CD4-positive, alpha-beta memory T cell (primary cell): ENCODE measurements around the gene KLHL17. TPM values are rescaled to one million over a fixed set of nuclear protein-coding genes. Genes with fewer than 3 reads are reported as not detected.
A peak's percentile ranks its signal among the peaks of the same experiment; 100 is the strongest.

Experiments used
- CTCF ChIA-PET: fragments of 350-600 bp; sonication (Branson Sonifier 250); formaldehyde crosslinking; loops from one replicate; lab custom pipeline; 2021; ENCODE audit warnings: inconsistent platforms; ENCODE audit not compliant: partially characterized antibody; lab: Charles Lee
- POLR2A ChIA-PET: fragments of 350-600 bp; sonication (Branson Sonifier 250); formaldehyde crosslinking; loops from one replicate; lab custom pipeline; 2021; ENCODE audit not compliant: partially characterized antibody; lab: Charles Lee
- DNase-seq, 5 donors: peaks; one replicate each; pipeline versions ENCODE4 v3.0.0 to v3.0.0-alpha.2; 2020 to 2022; ENCODE audit warnings: mixed read lengths in 1 of 5
- H3K27ac ChIP-seq: one replicate; pipeline ENCODE4 v1.7.0; 2013; ENCODE audit warnings: low read depth, low read length
- H3K27me3 ChIP-seq: 2 replicates; pipeline ENCODE4 v1.7.0; 2013; ENCODE audit warnings: mild to moderate bottlenecking, low read length, moderate library complexity; ENCODE audit not compliant: insufficient read depth
- H3K36me3 ChIP-seq: 2 replicates; pipeline ENCODE4 v1.7.0; 2013; ENCODE audit warnings: mild to moderate bottlenecking, low read length, moderate library complexity; ENCODE audit not compliant: insufficient read depth
- H3K4me1 ChIP-seq: 2 replicates; pipeline ENCODE4 v1.7.0; 2013; ENCODE audit warnings: mild to moderate bottlenecking, low read length, moderate library complexity; ENCODE audit not compliant: insufficient read depth
- H3K4me3 ChIP-seq, 2 donors: one replicate each; pipeline ENCODE4 v1.7.0; 2013; ENCODE audit warnings: low read length in 2 of 2, mild to moderate bottlenecking in 1 of 2
- H3K9me3 ChIP-seq, 2 donors: one replicate each; pipeline ENCODE4 v1.7.0; 2013; ENCODE audit warnings: low read length in 2 of 2, control low read depth in 1 of 2; ENCODE audit not compliant: control insufficient read depth in 1 of 2
- H3K27ac Mint-ChIP-seq, 7 donors: one replicate each; pipeline ENCODE4 v1.8.0; 2020 to 2021; ENCODE audit warnings: mixed read lengths in 7 of 7, mild to moderate bottlenecking in 6 of 7, inconsistent platforms in 3 of 7, moderate library complexity in 3 of 7
- H3K27me3 Mint-ChIP-seq, 2 donors: one replicate each; pipeline ENCODE4 v1.8.0; 2020 to 2021; ENCODE audit warnings: mixed read lengths in 2 of 2
- H3K36me3 Mint-ChIP-seq, 2 donors: one replicate each; pipeline ENCODE4 v1.8.0; 2020 to 2021; ENCODE audit warnings: mixed read lengths in 2 of 2, inconsistent platforms in 1 of 2, mild to moderate bottlenecking in 1 of 2
- H3K4me1 Mint-ChIP-seq, 4 donors: one replicate each; pipeline ENCODE4 v1.8.0; 2020 to 2021; ENCODE audit warnings: mixed read lengths in 4 of 4, mild to moderate bottlenecking in 1 of 4
- H3K4me3 Mint-ChIP-seq, 8 donors: one replicate each; pipeline ENCODE4 v1.8.0; 2020 to 2021; ENCODE audit warnings: mixed read lengths in 8 of 8, mild to moderate bottlenecking in 7 of 8, moderate library complexity in 6 of 8, inconsistent platforms in 3 of 8
- H3K9me3 Mint-ChIP-seq, 8 donors: one replicate each; pipeline ENCODE4 v1.8.0; 2020 to 2021; ENCODE audit warnings: mixed read lengths in 8 of 8, mild to moderate bottlenecking in 5 of 8, inconsistent platforms in 3 of 8, moderate library complexity in 1 of 8
- intact Hi-C: fragments of 100-400 bp; cut with micrococcal nuclease; formaldehyde crosslinking; loops from one replicate; pipeline ENCODE4 v1.15.1; 2023
- polyA plus RNA-seq, 2 donors: library from polyadenylated mRNA; unstranded; fragments of 300-500 nt; fragmentation: Illumina TruSeq; gene quantifications; one replicate each; pipeline ENCODE4 v1.2.3, GENCODE V29; 2021
- total RNA-seq, 2 experiments: library from RNA; stranded (reverse); gene quantifications; one replicate each; pipeline ENCODE4 v1.2.3, GENCODE V29; 2021

Gene KLHL17
- total and polyA plus RNA-seq, 4 experiments from 2014 or later = 0.89 to 46.5 (median 22.6) TPM

- ChIA-PET POLR2A (no interaction called here), CTCF (interaction anchor here (1.0 to 4.7 kb wide), 4 partner anchors 11 to 83 kb away, joined by 3 to 65 read pairs (median 8); no protein-coding TSS in a partner anchor)
- Histone ChIP-seq H3K4me1 (no peaks in the 10 kb centered on the region), H3K27me3 (no peaks in the 10 kb centered on the region), H3K27ac (no peak overlapping the region), H3K36me3 (no peaks in the 10 kb centered on the region), H3K9me3 (no peaks in the 10 kb centered on the region), H3K4me3 (no peak overlapping the region)
- intact Hi-C loops = loop anchor here (5.0 kb wide), 1 partner anchor 311 kb away; no protein-coding TSS in a partner anchor
- no peak overlapping the region for H3K4me3 Mint-ChIP-seq
- peaks cover 0 to 5% (median 0%) of the 10 kb centered on the region in 4 donors for H3K4me1 Mint-ChIP-seq
- no peaks in the 10 kb centered on the region for H3K36me3 Mint-ChIP-seq
- no peak overlapping the region for H3K27ac Mint-ChIP-seq
- H3K9me3 Mint-ChIP-seq = no peaks in the 10 kb centered on the region
- DNase-seq = no peak
- peaks cover 15 to 23% of the 10 kb centered on the region in 2 donors for H3K27me3 Mint-ChIP-seq
Measured at GRCh38 chr1:981491-981954, 21.1 kb downstream of the KLHL17 start.

DNA sequence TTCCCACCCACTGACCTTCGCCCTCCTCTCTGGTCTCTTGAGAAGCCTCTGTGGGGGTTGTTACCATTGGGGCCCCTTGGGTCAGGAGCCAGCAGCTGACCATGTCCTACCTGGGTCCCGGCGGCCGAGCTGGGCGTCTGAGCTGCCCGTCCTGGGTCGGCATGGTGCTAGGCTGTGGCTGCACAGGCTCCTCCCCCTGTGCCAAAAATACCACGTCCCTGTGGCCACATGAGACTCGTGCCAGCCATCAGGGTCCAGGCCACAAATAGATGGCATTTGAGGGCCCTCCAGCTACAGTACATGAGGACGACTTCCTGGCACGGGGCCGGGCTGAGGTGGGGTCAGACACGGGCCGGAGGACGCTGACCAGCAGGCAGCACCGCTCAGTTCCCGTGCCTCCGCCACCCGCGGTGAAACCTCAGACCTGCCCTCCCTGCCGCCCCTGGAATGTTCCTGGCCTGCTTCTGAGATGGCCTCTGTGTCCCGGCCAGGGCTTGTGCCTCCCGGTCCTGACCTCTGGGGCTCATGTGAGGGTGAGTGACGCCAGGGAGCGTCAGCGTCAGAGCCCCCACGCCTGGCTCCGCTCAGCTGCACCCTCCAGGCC is 21.7 kb downstream of the KLHL17 start, which contains the start of gene PERM1:
PERM1 (minus strand) TSS at position 139 of the 604 bp plus-strand sequence. CDS start 1,064 bp downstream, outside the sequence.
- H3K27ac Mint-ChIP-seq = no peak within 1 kb of the TSS
- H3K9me3 Mint-ChIP-seq = no peaks in the 10 kb centered on the region
- no peak for DNase-seq
- H3K27ac ChIP-seq = no peak within 1 kb of the TSS
- CTCF ChIA-PET = interaction anchor here (1.7 to 4.7 kb wide), 3 partner anchors 10 to 140 kb away, joined by 3 to 65 read pairs (median 10); no protein-coding TSS in a partner anchor
- no peaks in the 10 kb centered on the region for H3K27me3 ChIP-seq
- H3K36me3 ChIP-seq = no peaks in the 10 kb centered on the region
- POLR2A ChIA-PET = interaction anchor here (1.0 kb wide), 1 partner anchor 77 kb away, joined by 4 read pairs; no protein-coding TSS in a partner anchor
- H3K4me1 Mint-ChIP-seq = peaks cover 0 to 5% (median 0%) of the 10 kb centered on the region in 4 donors
- no peaks in the 10 kb centered on the region for H3K36me3 Mint-ChIP-seq
- peaks cover 15 to 24% of the 10 kb centered on the region in 2 donors for H3K27me3 Mint-ChIP-seq
- H3K4me1 ChIP-seq = no peaks in the 10 kb centered on the region
- no peak within 1 kb of the TSS for H3K4me3 ChIP-seq
- intact Hi-C loops = loop anchor here (5.0 kb wide), 1 partner anchor 310 kb away; no protein-coding TSS in a partner anchor
- H3K4me3 Mint-ChIP-seq = no peak within 1 kb of the TSS
- H3K9me3 ChIP-seq = no peaks in the 10 kb centered on the region

DNA sequence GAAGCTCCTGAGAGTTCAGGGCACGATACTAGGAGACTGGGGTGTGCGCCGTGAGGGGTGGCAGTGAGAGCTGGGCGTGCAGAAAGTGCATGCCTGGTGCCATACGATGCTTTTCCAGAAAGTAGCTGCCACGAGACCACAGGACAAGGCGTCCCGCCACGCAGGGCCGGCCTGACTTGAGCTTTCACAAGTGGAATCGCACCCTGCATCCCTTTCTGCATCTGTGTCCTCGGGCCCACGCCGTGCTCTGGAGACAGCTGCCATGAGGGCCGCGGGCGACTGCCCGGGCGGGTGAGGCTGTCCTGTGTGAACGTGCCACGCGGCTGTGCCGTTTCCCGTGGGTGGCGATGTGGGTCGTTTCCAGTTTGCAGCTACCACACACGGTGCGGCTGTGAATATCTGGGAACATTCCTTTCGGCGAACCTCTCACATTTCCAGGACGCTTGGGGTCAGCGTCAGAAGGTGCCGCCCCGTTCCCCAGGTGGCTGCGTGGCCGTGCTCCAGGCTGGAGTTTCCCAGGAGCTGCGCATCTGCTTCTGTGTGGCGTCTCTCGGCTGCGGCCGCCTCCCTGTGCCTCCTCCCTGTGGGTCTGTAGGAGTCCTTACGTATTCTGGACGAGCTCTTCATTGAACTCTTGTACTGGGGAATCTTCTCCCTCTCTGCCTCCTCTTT is 22.5 kb downstream of the KLHL17 start:
- Histone ChIP-seq H3K36me3 (no peaks in the 10 kb centered on the region), H3K27me3 (no peaks in the 10 kb centered on the region), H3K9me3 (no peaks in the 10 kb centered on the region), H3K4me1 (no peaks in the 10 kb centered on the region), H3K27ac (no peak overlapping the region), H3K4me3 (no peak overlapping the region)
- H3K4me3 Mint-ChIP-seq = no peak overlapping the region
- CTCF ChIA-PET = interaction anchor here (1.2 to 4.7 kb wide), 5 partner anchors 10 to 140 kb away, joined by 3 to 65 read pairs (median 8); no protein-coding TSS in a partner anchor
- POLR2A ChIA-PET = interaction anchor here (1.0 kb wide), 1 partner anchor 78 kb away, joined by 4 read pairs; no protein-coding TSS in a partner anchor
- H3K9me3 Mint-ChIP-seq = no peaks in the 10 kb centered on the region
- no peak for DNase-seq
- no peaks in the 10 kb centered on the region for H3K36me3 Mint-ChIP-seq
- peaks cover 15 to 26% of the 10 kb centered on the region in 2 donors for H3K27me3 Mint-ChIP-seq
- H3K4me1 Mint-ChIP-seq = peaks cover 0 to 5% (median 0%) of the 10 kb centered on the region in 4 donors
- intact Hi-C loops = loop anchor here (5.0 kb wide), 1 partner anchor 309 kb away; no protein-coding TSS in a partner anchor
- H3K27ac Mint-ChIP-seq = no peak overlapping the region

- Mint-ChIP-seq H3K4me1 (no peaks in the 10 kb centered on the region), H3K27me3 (peaks cover 18 to 27% of the 10 kb centered on the region in 2 donors), H3K4me3 (no peak overlapping the region), H3K36me3 (no peaks in the 10 kb centered on the region), H3K27ac (no peak overlapping the region), H3K9me3 (no peaks in the 10 kb centered on the region)
- Histone ChIP-seq H3K27ac (no peak overlapping the region), H3K4me3 (no peak overlapping the region), H3K36me3 (no peaks in the 10 kb centered on the region), H3K4me1 (no peaks in the 10 kb centered on the region), H3K27me3 (no peaks in the 10 kb centered on the region), H3K9me3 (no peaks in the 10 kb centered on the region)
- DNase-seq = peak in 4 of 5 donors; percentile 40 to 63 (median 47)
- CTCF ChIA-PET = interaction anchor here (0.7 to 4.7 kb wide), 17 partner anchors 9 to 309 kb away, joined by 3 to 65 read pairs (median 4); partner anchors contain the start of gene ISG15
- POLR2A ChIA-PET = no interaction called here
- intact Hi-C loops = loop anchor here (1.0 to 5.0 kb wide), 2 partner anchors 79 to 308 kb away; no protein-coding TSS in a partner anchor
Measured at GRCh38 chr1:983798-984475, 23.6 kb downstream of the KLHL17 start.

GRCh38 chr1:984476-984814 is 24.1 kb downstream of the KLHL17 start:
- Histone ChIP-seq H3K27ac (no peak overlapping the region), H3K4me1 (no peaks in the 10 kb centered on the region), H3K9me3 (no peaks in the 10 kb centered on the region), H3K27me3 (peaks cover 2% of the 10 kb centered on the region), H3K4me3 (no peak overlapping the region), H3K36me3 (no peaks in the 10 kb centered on the region)
- Mint-ChIP-seq H3K9me3 (no peaks in the 10 kb centered on the region), H3K27ac (no peak overlapping the region), H3K4me1 (no peaks in the 10 kb centered on the region), H3K4me3 (no peak overlapping the region), H3K36me3 (no peaks in the 10 kb centered on the region), H3K27me3 (peaks cover 19 to 27% of the 10 kb centered on the region in 2 donors)
- CTCF ChIA-PET = interaction anchor here (0.7 to 4.7 kb wide), 14 partner anchors 9 to 308 kb away, joined by 3 to 65 read pairs (median 4); partner anchors contain the start of gene ISG15
- intact Hi-C loops = loop anchor here (1.0 to 5.0 kb wide), 2 partner anchors 79 to 308 kb away; no protein-coding TSS in a partner anchor
- POLR2A ChIA-PET = no interaction called here
- no peak for DNase-seq

DNA sequence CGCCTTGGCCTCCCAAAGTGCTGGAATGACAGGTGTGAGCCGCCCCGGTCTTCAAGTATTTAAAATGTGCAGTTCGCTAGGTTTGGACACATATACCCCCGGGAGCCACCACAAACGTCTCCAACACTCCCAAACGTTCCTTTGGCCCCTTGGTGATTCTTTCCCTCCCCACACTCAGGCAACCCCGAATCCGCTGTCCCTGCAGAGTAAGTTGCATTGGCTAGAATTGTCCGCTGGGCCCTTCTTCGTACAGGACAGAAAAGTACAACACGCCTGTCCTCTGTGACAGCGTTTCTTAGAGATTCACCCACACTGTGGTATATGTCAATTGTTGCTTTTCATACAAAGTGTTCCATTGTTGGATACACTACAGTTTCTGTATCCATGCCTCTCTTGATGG is 24.7 kb downstream of the KLHL17 start:
- Mint-ChIP-seq H3K36me3 (no peaks in the 10 kb centered on the region), H3K9me3 (no peaks in the 10 kb centered on the region), H3K27me3 (peaks cover 19 to 29% of the 10 kb centered on the region in 2 donors), H3K27ac (no peak overlapping the region), H3K4me1 (no peaks in the 10 kb centered on the region), H3K4me3 (no peak overlapping the region)
- Histone ChIP-seq H3K27me3 (peaks cover 4% of the 10 kb centered on the region), H3K4me1 (no peaks in the 10 kb centered on the region), H3K9me3 (no peaks in the 10 kb centered on the region), H3K27ac (no peak overlapping the region), H3K4me3 (no peak overlapping the region), H3K36me3 (no peaks in the 10 kb centered on the region)
- ChIA-PET CTCF (interaction anchor here (0.7 to 4.7 kb wide), 9 partner anchors 8 to 307 kb away, joined by 3 to 65 read pairs (median 5); no protein-coding TSS in a partner anchor), POLR2A (no interaction called here)
- intact Hi-C loops = no loop called here
- DNase-seq = no peak
